K562 (cell line): ENCODE data around the gene ATRN. TPM values are rescaled to one million over a fixed set of nuclear protein-coding genes. Genes with fewer than 3 reads are reported as not detected.

Experiments
- BDP1 ChIP-seq: IDR thresholded peaks from 3 replicates; pipeline ENCODE4 v1.6.1; 2011; ENCODE audit not compliant: insufficient read length, insufficient read depth
- CHD2 ChIP-seq: IDR thresholded peaks from 2 replicates; pipeline ENCODE4 v1.6.1; 2011; ENCODE audit warnings: low read depth, low read length
- E2F5 ChIP-seq: sonication (generic); formaldehyde crosslinking; IDR thresholded peaks from 2 replicates; pipeline ENCODE4 v1.8.0; 2022; ENCODE audit warnings: mild to moderate bottlenecking, missing genetic modification reagents
- FUS ChIP-seq: fragments of 200-400 bp; formaldehyde crosslinking; optimal IDR thresholded peaks from 2 replicates; pipeline ENCODE3; 2017; ENCODE audit warnings: low read depth, low read length
- HCFC1 ChIP-seq: IDR thresholded peaks from 2 replicates; pipeline ENCODE4 v1.6.1; 2012; ENCODE audit warnings: low read depth, low read length, improper control_type of control experiment
- HINFP ChIP-seq: fragments of 450-650 bp; conservative IDR thresholded peaks from 2 replicates; pipeline ENCODE4 v1.6.1; 2016; ENCODE audit warnings: missing genetic modification characterization, low read depth, mild to moderate bottlenecking, control low read depth, missing compliant biosample characterization
- HMG20A ChIP-seq: fragments of 450-650 bp; formaldehyde crosslinking; conservative IDR thresholded peaks from 2 replicates; pipeline ENCODE4 v1.4.0; 2020; ENCODE audit warnings: mild to moderate bottlenecking, mixed read lengths
- KDM5B ChIP-seq: fragments of 200-600 bp; sonication (generic); IDR thresholded peaks from 2 replicates; pipeline ENCODE4 v1.6.1; 2012; ENCODE audit warnings: low read depth, mild to moderate bottlenecking, moderate library complexity, low read length, control low read depth, inconsistent platforms; ENCODE audit not compliant: insufficient replicate concordance
- LEF1 ChIP-seq: fragments of 450-650 bp; IDR thresholded peaks from 2 replicates; pipeline ENCODE4 v1.6.1; 2016; ENCODE audit warnings: mild to moderate bottlenecking
- MBD2 ChIP-seq: sonication (generic); IDR thresholded peaks from 2 replicates; pipeline ENCODE4 v1.6.1; 2016; ENCODE audit warnings: low read depth, borderline replicate concordance
- RNF2 ChIP-seq: sonication (generic); IDR thresholded peaks from 2 replicates; pipeline ENCODE4 v1.6.1; 2016
- SIX5 ChIP-seq, 2 experiments: IDR thresholded peaks; 2 replicates each; pipeline ENCODE4 v1.6.1; 2011; ENCODE audit warnings: low read length in 2 of 2, borderline replicate concordance in 1 of 2, low read depth in 1 of 2, mild to moderate bottlenecking in 1 of 2, moderate library complexity in 1 of 2; ENCODE audit not compliant: insufficient read depth in 1 of 2
- STAT5A ChIP-seq: IDR thresholded peaks from 2 replicates; pipeline ENCODE4 v1.6.1; 2012; ENCODE audit warnings: low read length, inconsistent platforms, borderline replicate concordance
- ZBTB34 ChIP-seq: fragments of 250-450 bp; sonication (Bioruptor Pico); IDR thresholded peaks from 2 replicates; pipeline ENCODE4 v1.8.0; 2021; ENCODE audit warnings: mild to moderate bottlenecking, moderate library complexity
- ZFP36 ChIP-seq: fragments of 150-350 bp; IDR thresholded peaks from 2 replicates; pipeline ENCODE4 v1.6.1; 2018; ENCODE audit warnings: low read length, low read depth; ENCODE audit not compliant: partially characterized antibody
- ZNF174 ChIP-seq: fragments of 250-450 bp; sonication (Bioruptor Pico); IDR thresholded peaks from 2 replicates; pipeline ENCODE4 v1.4.0; 2020; ENCODE audit warnings: mild to moderate bottlenecking
- ZNF239 ChIP-seq: fragments of 250-450 bp; sonication (Bioruptor Pico); IDR thresholded peaks from 2 replicates; pipeline ENCODE4 v1.4.0; 2020; ENCODE audit warnings: mild to moderate bottlenecking
- ZNF408 ChIP-seq: fragments of 250-450 bp; sonication (Bioruptor Pico); IDR thresholded peaks from 2 replicates; pipeline ENCODE4 v1.4.0; 2020; ENCODE audit warnings: low read depth, mild to moderate bottlenecking, moderate library complexity
- ZNF589 ChIP-seq: fragments of 200-800 bp; sonication (Bioruptor generic); IDR thresholded peaks from 2 replicates; pipeline ENCODE4 v1.6.1; 2016; ENCODE audit warnings: low read depth, missing genetic modification characterization, missing compliant biosample characterization
- ZNF764 ChIP-seq: fragments of 250-450 bp; sonication (Bioruptor Pico); IDR thresholded peaks from 2 replicates; pipeline ENCODE4 v1.4.0; 2020; ENCODE audit warnings: low read depth, mild to moderate bottlenecking, moderate library complexity
- ZNF830 ChIP-seq: fragments of 250-450 bp; sonication (Bioruptor Pico); IDR thresholded peaks from 2 replicates; pipeline ENCODE4 v1.5.0; 2021; ENCODE audit warnings: mild to moderate bottlenecking
- polyA plus RNA-seq, 8 experiments: library from polyadenylated mRNA; depleted of rRNA in 4 of 8; stranded (reverse) in 5 of 8; unstranded in 3 of 8; fragments of >200 nt; fragmentation: Nextera tagmentation in 2 of 8; fragmentation: Illumina TruSeq in 1 of 8; extraction: Ambion mirVana in 2 of 8; extraction: Trizol in 1 of 8; gene quantifications; 2 replicates each; pipeline versions ENCODE4 v1.2.1 to v1.2.3, GENCODE V29; 2011 to 2014; ENCODE audit warnings: inconsistent platforms in 1 of 8, missing spikeins in 1 of 8
- total RNA-seq, 7 experiments: library from RNA; depleted of rRNA in 6 of 7; stranded (reverse); fragments of >200 nt in 6 of 7; fragmentation: Illumina TruSeq in 2 of 7; extraction: Trizol in 2 of 7; gene quantifications; 2 replicates each; pipeline versions ENCODE4 v1.2.1 to v1.2.3, GENCODE V29; 2011 to 2021; ENCODE audit warnings: low replicate concordance in 1 of 7
- TF ChIP-seq, protein P1 (sequence below): sonication (generic); formaldehyde crosslinking; IDR thresholded peaks from 2 replicates; pipeline ENCODE4 v1.8.1; 2023; ENCODE audit warnings: mild to moderate bottlenecking, missing genetic modification reagents

ATRN gene
- total and polyA plus RNA-seq, 9 of the 15 experiments (the other 6 are each of a cell fraction or from before 2014, with no cell fraction given): 0.69 to 16.5 (median 7.6) TPM

- TF ChIP-seq ZBTB34 (CRISPR knock-in tag) (no peak), ZNF174 (CRISPR knock-in tag) (no peak), KDM5B (no peak), ZNF764 (CRISPR knock-in tag) (no peak), E2F5 (no peak), ZNF830 (CRISPR knock-in tag) (no peak), FUS (no peak), SIX5 (IDR thresholded peaks at IDR 0.05; ENCODE audit: borderline replicate concordance in 1 of 2, insufficient read depth in 1 of 2, low read depth in 1 of 2, low read length in 2 of 2) (peak; percentile 62 to 68; a peak in 3 of 4 replicates), LEF1 (no peak), ZNF589 (no peak), ZNF239 (CRISPR knock-in tag) (no peak), BDP1 (no peak), CHD2 (peak; percentile 45; the same call in 1 of the 2 replicates), RNF2 (no peak), ZNF408 (CRISPR knock-in tag) (no peak), MBD2 (peak; percentile 69; the same call in 1 of the 2 replicates), STAT5A (no peak), HMG20A (no peak), ZFP36 (peak; percentile 43), HINFP (no peak), HCFC1 (peak; percentile 87)
- TF ChIP-seq, protein P1, sequence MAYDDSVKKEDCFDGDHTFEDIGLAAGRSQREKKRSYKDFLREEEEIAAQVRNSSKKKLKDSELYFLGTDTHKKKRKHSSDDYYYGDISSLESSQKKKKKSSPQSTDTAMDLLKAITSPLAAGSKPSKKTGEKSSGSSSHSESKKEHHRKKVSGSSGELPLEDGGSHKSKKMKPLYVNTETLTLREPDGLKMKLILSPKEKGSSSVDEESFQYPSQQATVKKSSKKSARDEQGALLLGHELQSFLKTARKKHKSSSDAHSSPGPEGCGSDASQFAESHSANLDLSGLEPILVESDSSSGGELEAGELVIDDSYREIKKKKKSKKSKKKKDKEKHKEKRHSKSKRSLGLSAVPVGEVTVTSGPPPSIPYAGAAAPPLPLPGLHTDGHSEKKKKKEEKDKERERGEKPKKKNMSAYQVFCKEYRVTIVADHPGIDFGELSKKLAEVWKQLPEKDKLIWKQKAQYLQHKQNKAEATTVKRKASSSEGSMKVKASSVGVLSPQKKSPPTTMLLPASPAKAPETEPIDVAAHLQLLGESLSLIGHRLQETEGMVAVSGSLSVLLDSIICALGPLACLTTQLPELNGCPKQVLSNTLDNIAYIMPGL (CRISPR knock-in tag): no peak
These were observed 216.8 kb downstream of the ATRN start (continued) for GRCh38 chr20:3687655-3688054.
